Lung (tissue), 12 donors: ENCODE data around the gene IGSF21. TPM values are rescaled to one million over a fixed set of nuclear protein-coding genes. Genes with fewer than 3 reads are reported as not detected.

Experiments
- ATAC-seq: fragments of 200-7000 bp; cut with Tn5 transposase; one replicate; pipeline ENCODE4 v1.9.1; 2020; ENCODE audit warnings: moderate number of reproducible peaks; ENCODE audit not compliant: insufficient read depth, low FRiP score
- DNase-seq, 3 donors: peaks; one replicate each; pipeline ENCODE4 v3.0.0-alpha.2; 2013 to 2017
- H3K27ac ChIP-seq, 2 donors: one replicate each; pipeline ENCODE4 v1.5.1; 2013; ENCODE audit warnings: mild to moderate bottlenecking in 2 of 2, moderate library complexity in 2 of 2, control low read depth in 1 of 2, inconsistent platforms in 1 of 2, low read depth in 1 of 2, low read length in 1 of 2
- H3K27me3 ChIP-seq, 3 donors: one replicate each; pipeline ENCODE4 v1.5.1; 2013; ENCODE audit warnings: low read length in 2 of 3; ENCODE audit not compliant: control insufficient read depth in 3 of 3, insufficient read depth in 3 of 3
- H3K36me3 ChIP-seq, 4 donors: one replicate each; pipeline ENCODE4 v1.5.1; 2013; ENCODE audit warnings: low read length in 4 of 4, mild to moderate bottlenecking in 1 of 4, moderate library complexity in 1 of 4; ENCODE audit not compliant: control insufficient read depth in 4 of 4, insufficient read depth in 4 of 4
- H3K4me1 ChIP-seq, 5 donors: one replicate each; pipeline ENCODE4 v1.5.1; 2013; ENCODE audit warnings: low read length in 5 of 5, mild to moderate bottlenecking in 2 of 5, moderate library complexity in 1 of 5; ENCODE audit not compliant: control insufficient read depth in 5 of 5, insufficient read depth in 5 of 5
- H3K4me3 ChIP-seq: one replicate; pipeline ENCODE4 v1.5.1; 2013; ENCODE audit warnings: mild to moderate bottlenecking, control low read depth, moderate library complexity
- H3K9ac ChIP-seq, 2 donors: one replicate each; pipeline ENCODE4 v1.5.1; 2013; ENCODE audit warnings: low read length in 2 of 2, control low read depth in 1 of 2; ENCODE audit not compliant: insufficient read depth in 1 of 2
- H3K9me3 ChIP-seq, 4 donors: one replicate each; pipeline ENCODE4 v1.5.1; 2013; ENCODE audit warnings: low read length in 3 of 4, mild to moderate bottlenecking in 1 of 4, moderate library complexity in 1 of 4; ENCODE audit not compliant: control insufficient read depth in 4 of 4, insufficient read depth in 3 of 4
- CTCF ChIP-seq: IDR thresholded peaks from 2 replicates; pipeline ENCODE4 v1.5.1; 2012; ENCODE audit warnings: mild to moderate bottlenecking; ENCODE audit errors: control extremely low read depth, extremely low read depth
- WGBS, 2 donors: extraction: QIAGEN DNeasy Blood & Tissue Kit; methylation state at CpG; one replicate each; pipeline ENCODE4 v1.1.7; 2013; 5-methylcytosine and 5-hydroxymethylcytosine counted together
- polyA plus RNA-seq, 2 donors: library from polyadenylated mRNA; stranded (reverse); fragments of 200-250 nt; gene quantifications; one replicate each; pipeline ENCODE4 v1.2.1, GENCODE V29; 2013
- total RNA-seq, 2 donors: library from RNA; depleted of rRNA in 1 of 2; stranded (reverse); fragments of >200 nt in 1 of 2; gene quantifications; one replicate each; pipeline ENCODE4 v1.2.1, GENCODE V29; 2014 to 2021
- donor health status: control.
- donor health status: control.
- donor health status: Bipolar disorder and iron deficiency.
- donor health status: healthy.
- donor health status: DM: yes; HTN: yes; CAD: no.

The IGSF21 gene
- total and polyA plus RNA-seq, 4 donors, result 0.18 to 2.6 (median 0.62) TPM

GRCh38 chr1:18200918-18201317, 93.3 kb downstream of the IGSF21 start:
- ATAC-seq (no peak), DNase-seq (no peak)
- Histone ChIP-seq H3K4me1 (no peaks in the 10 kb centered on the region), H3K9me3 (peaks cover 0 to 1% (median 0%) of the 10 kb centered on the region in 4 donors), H3K9ac (no peak overlapping the region), H3K27me3 (peaks cover 0 to 62% (median 19%) of the 10 kb centered on the region in 3 donors), H3K4me3 (no peak overlapping the region), H3K36me3 (no peaks in the 10 kb centered on the region), H3K27ac (no peak overlapping the region)
- 55 to 63% methylated on average over 6 of the region's 6 CpGs for WGBS, 2 donors
- no peak for TF ChIP-seq CTCF

- DNase-seq, result no peak
- H3K27ac ChIP-seq, result no peak overlapping the region
- 55 to 80% methylated on average over 4 of the region's 4 CpGs for WGBS, 2 donors
- H3K36me3 ChIP-seq, result no peaks in the 10 kb centered on the region
- H3K27me3 ChIP-seq, result peaks cover 0 to 51% (median 10%) of the 10 kb centered on the region in 3 donors
- no peaks in the 10 kb centered on the region for H3K4me1 ChIP-seq
- H3K4me3 ChIP-seq, result no peak overlapping the region
- H3K9me3 ChIP-seq, result peaks cover 0 to 9% (median 3%) of the 10 kb centered on the region in 4 donors
- no peak for ATAC-seq
- no peak for TF ChIP-seq CTCF
- H3K9ac ChIP-seq, result no peak overlapping the region
These were observed 94.6 kb downstream of the IGSF21 start for GRCh38 chr1:18201997-18202719.

- H3K9ac ChIP-seq, result no peak overlapping the region
- no peaks in the 10 kb centered on the region for H3K4me1 ChIP-seq
- H3K27ac ChIP-seq, result no peak overlapping the region
- no peak for ATAC-seq
- 78% methylated on average over 4 of the region's 4 CpGs for WGBS, 2 donors
- H3K36me3 ChIP-seq, result no peaks in the 10 kb centered on the region
- DNase-seq, result no peak
- peaks cover 0 to 11% (median 3%) of the 10 kb centered on the region in 4 donors for H3K9me3 ChIP-seq
- no peak for TF ChIP-seq CTCF
- no peak overlapping the region for H3K4me3 ChIP-seq
- peaks cover 0 to 49% (median 5%) of the 10 kb centered on the region in 3 donors for H3K27me3 ChIP-seq
These were observed 96.0 kb downstream of the IGSF21 start for GRCh38 chr1:18203645-18204044.

- TF ChIP-seq CTCF, result no peak
- peaks cover 0 to 42% (median 3%) of the 10 kb centered on the region in 3 donors for H3K27me3 ChIP-seq
- no peak for ATAC-seq
These were observed 97.0 kb downstream of the IGSF21 start for GRCh38 chr1:18204575-18204974.

More at GRCh38 chr1:18204575-18204974, 97.0 kb downstream of the IGSF21 start:
- DNase-seq, result no peak
- no peak overlapping the region for H3K27ac ChIP-seq
- no peaks in the 10 kb centered on the region for H3K36me3 ChIP-seq
- H3K9ac ChIP-seq, result no peak overlapping the region
- WGBS, 2 donors, result 52 to 58% methylated on average over 1 of the region's 1 CpG
- H3K4me1 ChIP-seq, result no peaks in the 10 kb centered on the region
- no peak overlapping the region for H3K4me3 ChIP-seq
- H3K9me3 ChIP-seq, result peaks cover 0 to 11% (median 3%) of the 10 kb centered on the region in 4 donors
